Thyroid gland (tissue), 4 donors: ENCODE measurements around the gene AFF3.

ENCODE experiments used
- CTCF ChIP-seq, 6 experiments: fragments of 200-600 bp in 3 of 6; fragments of 450-650 bp in 3 of 6; sonication (generic) in 3 of 6; IDR thresholded peaks; one replicate each; pipeline ENCODE4 v1.5.1; 2016 to 2019; ENCODE audit warnings: antibody characterized with exemption in 6 of 6, mild to moderate bottlenecking in 2 of 6, inconsistent platforms in 1 of 6, moderate library complexity in 1 of 6
- POLR2A ChIP-seq, 2 donors: fragments of 450-650 bp; IDR thresholded peaks; one replicate each; pipeline ENCODE4 v1.6.1; 2017; ENCODE audit warnings: antibody characterized with exemption in 2 of 2, mild to moderate bottlenecking in 2 of 2, moderate library complexity in 1 of 2

GRCh38 chr2:99970292-99970868 lies 172.0 kb downstream of the AFF3 start:
- TF ChIP-seq CTCF (IDR thresholded peaks at IDR 0.05) (no peak), POLR2A (IDR thresholded peaks at IDR 0.05) (no peak)
